ENCODE results near the gene WIPF2. TPM values are rescaled to one million over a fixed set of nuclear protein-coding genes. Genes with fewer than 3 reads are reported as not detected.

Gene WIPF2
- total RNA-seq, 4 donors from 2014 or later, result 9.8 to 13.8 (median 11.2) TPM

- H3K27ac ChIP-seq, result peak overlapping the region; percentile 92 to 98 (median 96)
- intact Hi-C loops (cut with DNase I), result no loop called here
- DNase-seq, result no peak
- peaks cover 15 to 78% (median 18%) of the 10 kb centered on the region in 3 donors for H3K4me1 ChIP-seq
- H3K27me3 ChIP-seq, result no peaks in the 10 kb centered on the region
- WGBS, 2 donors, result 0% methylated on average over 1 of the region's 46 CpGs
- no peak for TF ChIP-seq POLR2A (IDR thresholded peaks at IDR 0.05)
- TF ChIP-seq CTCF (IDR thresholded peaks at IDR 0.05), result no peak
- H3K4me3 ChIP-seq, result peak overlapping the region; percentile 65 to 84 (median 76)
- no peaks in the 10 kb centered on the region for H3K9me3 ChIP-seq
- H3K36me3 ChIP-seq, result peaks cover 0 to 39% (median 7%) of the 10 kb centered on the region in 3 donors
Observed at GRCh38 chr17:40178021-40178601, 41.0 kb upstream of the WIPF2 start.

- H3K4me1 ChIP-seq, result peaks cover 15 to 80% (median 18%) of the 10 kb centered on the region in 3 donors
- TF ChIP-seq POLR2A (IDR thresholded peaks at IDR 0.05), result no peak
- no peak for TF ChIP-seq CTCF (IDR thresholded peaks at IDR 0.05)
- peak overlapping the region; percentile 65 to 84 (median 76) for H3K4me3 ChIP-seq
- no peak for DNase-seq
- H3K36me3 ChIP-seq, result peaks cover 0 to 35% (median 1%) of the 10 kb centered on the region in 3 donors
- no peaks in the 10 kb centered on the region for H3K27me3 ChIP-seq
- WGBS, 2 donors, result 49% methylated on average over 4 of the region's 7 CpGs; no CpG with 5 or more reads in 1 of the 2 donors
- peak overlapping the region; percentile 92 to 98 (median 96) for H3K27ac ChIP-seq
- H3K9me3 ChIP-seq, result no peaks in the 10 kb centered on the region
- intact Hi-C loops (cut with DNase I), result no loop called here
Observed at GRCh38 chr17:40178660-40179059, 40.4 kb upstream of the WIPF2 start.

DNA sequence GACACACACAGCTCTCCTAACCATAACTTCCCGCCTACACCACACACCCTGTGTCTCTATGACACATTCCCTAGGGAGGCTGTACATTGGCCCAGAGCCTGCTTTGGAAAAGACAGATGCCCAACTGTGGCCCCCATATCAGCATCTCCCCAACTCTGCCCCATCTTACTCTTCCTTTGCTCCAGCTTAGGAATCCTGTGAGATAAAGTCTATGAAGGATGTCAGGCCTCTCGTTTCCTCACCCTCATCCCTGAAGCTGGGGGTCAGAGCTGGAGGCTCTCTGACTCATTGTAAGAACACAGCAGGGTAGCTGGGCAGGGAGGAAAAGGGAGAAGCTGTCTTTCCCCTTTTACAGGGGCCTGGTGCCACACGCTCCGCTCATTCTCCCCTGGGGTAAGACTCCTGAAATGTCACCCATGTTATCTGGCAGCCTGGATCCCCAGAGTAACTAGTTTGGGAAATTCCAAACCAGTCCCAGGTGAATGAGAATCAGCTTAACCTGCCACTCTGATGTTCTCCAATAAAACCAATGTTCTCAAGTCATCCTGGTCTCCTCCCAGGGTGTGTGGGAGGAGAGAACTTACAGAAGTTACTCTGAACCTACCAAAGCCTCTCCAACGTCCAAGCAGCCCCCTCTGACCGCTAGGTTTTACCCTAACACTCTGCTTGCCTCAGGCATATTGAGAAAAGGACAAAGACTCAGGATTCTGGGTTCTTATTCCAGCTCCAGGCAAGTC is 39.0 kb upstream of the WIPF2 start:
- intact Hi-C loops (cut with DNase I), result no loop called here

DNA sequence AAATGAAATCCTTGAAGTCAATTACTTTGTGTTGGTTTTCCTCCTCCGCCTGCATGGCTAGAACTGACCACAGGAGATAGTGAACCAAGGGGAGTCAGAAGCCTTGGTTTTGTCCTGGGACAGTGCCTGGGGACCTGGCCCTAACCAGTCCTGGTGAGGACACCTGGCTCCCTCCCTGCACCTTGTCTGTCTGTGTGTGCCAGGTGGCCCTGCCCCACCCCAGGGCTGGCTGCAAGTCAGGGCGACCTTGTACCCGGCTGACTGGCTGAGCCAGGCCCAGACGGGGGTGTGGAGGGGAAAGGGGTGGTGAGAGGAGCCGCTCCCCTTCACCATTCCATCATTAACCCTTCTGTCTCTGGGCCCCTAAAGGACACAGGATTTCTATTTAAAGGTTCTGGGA is 38.4 kb upstream of the WIPF2 start:
- Histone ChIP-seq H3K4me3 (peak overlapping the region; percentile 65 to 84 (median 76)), H3K9me3 (no peaks in the 10 kb centered on the region), H3K27me3 (no peaks in the 10 kb centered on the region), H3K4me1 (peaks cover 18 to 87% (median 20%) of the 10 kb centered on the region in 3 donors), H3K27ac (peak overlapping the region; percentile 92 to 98 (median 96)), H3K36me3 (peaks cover 0 to 39% (median 0%) of the 10 kb centered on the region in 3 donors)
- TF ChIP-seq CTCF (IDR thresholded peaks at IDR 0.05) (no peak), POLR2A (IDR thresholded peaks at IDR 0.05) (peak in 3 of 4 donors; percentile 35 to 77 (median 61))
- intact Hi-C loops (cut with DNase I), result no loop called here
- WGBS, 2 donors, result 44 to 51% methylated on average over 2 to 4 of the region's 5 CpGs
- no peak for DNase-seq

More for the DNA sequence above, 39.0 kb upstream of the WIPF2 start:
- H3K4me1 ChIP-seq, result peaks cover 18 to 89% (median 20%) of the 10 kb centered on the region in 3 donors
- peaks cover 0 to 34% (median 0%) of the 10 kb centered on the region in 3 donors for H3K36me3 ChIP-seq
- no peaks in the 10 kb centered on the region for H3K27me3 ChIP-seq
- no peak for TF ChIP-seq CTCF (IDR thresholded peaks at IDR 0.05)
- TF ChIP-seq POLR2A (IDR thresholded peaks at IDR 0.05), result peak in 1 of 4 donors; percentile 31
- H3K27ac ChIP-seq, result peak overlapping the region; percentile 92 to 98 (median 96)
- WGBS, 2 donors, result 30 to 40% methylated on average over 4 to 5 of the region's 6 CpGs
- H3K4me3 ChIP-seq, result peak overlapping the region; percentile 65 to 84 (median 76)
- no peaks in the 10 kb centered on the region for H3K9me3 ChIP-seq
- no peak for DNase-seq

DNA sequence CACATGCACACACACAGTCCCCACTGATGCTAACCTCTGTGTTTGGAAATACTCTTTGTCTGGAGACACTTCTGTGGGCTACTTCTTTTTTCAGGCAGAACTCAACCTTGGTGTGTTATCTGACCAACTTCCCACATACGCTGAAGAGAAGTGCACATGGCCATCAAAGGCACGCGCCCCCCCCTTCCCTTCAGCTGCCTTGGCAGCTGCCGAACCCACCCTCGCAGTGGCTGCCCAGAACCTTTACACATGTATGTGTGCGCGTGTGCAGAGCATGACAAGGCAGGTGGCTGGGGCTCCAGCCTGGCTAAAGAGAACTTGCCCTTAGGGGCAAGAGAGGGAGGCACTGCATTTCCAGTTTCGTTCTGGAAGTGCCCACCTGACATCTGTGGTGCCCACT is 37.9 kb upstream of the WIPF2 start:
- Histone ChIP-seq H3K9me3 (no peaks in the 10 kb centered on the region), H3K27ac (peak overlapping the region; percentile 92 to 98 (median 96)), H3K4me1 (peaks cover 14 to 85% (median 20%) of the 10 kb centered on the region in 3 donors), H3K27me3 (no peaks in the 10 kb centered on the region), H3K4me3 (peak overlapping the region in 3 of 4 donors; percentile 13 to 84 (median 65)), H3K36me3 (peaks cover 0 to 39% (median 0%) of the 10 kb centered on the region in 3 donors)
- TF ChIP-seq CTCF (IDR thresholded peaks at IDR 0.05), result no peak
- no peak for TF ChIP-seq POLR2A (IDR thresholded peaks at IDR 0.05)
- intact Hi-C loops (cut with DNase I), result no loop called here
- DNase-seq, result no peak
- WGBS, 2 donors, result 31 to 81% methylated on average over 4 to 5 of the region's 8 CpGs

All from esophagus squamous epithelium (tissue), 5 donors.